ENCODE data around the gene COL6A6. TPM values are rescaled to one million over a fixed set of nuclear protein-coding genes. Genes with fewer than 3 reads are reported as not detected.

The COL6A6 gene
- total RNA-seq, 4 donors from 2014 or later: under 0.01 TPM; not detected in 2

- 56 to 67% methylated on average over 3 to 6 of the region's 6 CpGs for WGBS, 2 donors (ENCODE audit: low coverage in 1 of 2)
- Histone ChIP-seq H3K4me1 (no peaks in the 10 kb centered on the region), H3K36me3 (no peaks in the 10 kb centered on the region), H3K27me3 (no peaks in the 10 kb centered on the region), H3K9me3 (no peaks in the 10 kb centered on the region), H3K27ac (no peak overlapping the region), H3K4me3 (no peak overlapping the region)
- DNase-seq: no peak
- in situ Hi-C loops (cut with MboI; ENCODE audit: low pct_ligation_motif_present in 1 of 4, low pct_unique_long_range_greater_than_20kb in 1 of 4, low sequenced_read_pairs in 3 of 4) (no loop called here), intact Hi-C loops (cut with DNase I; ENCODE audit: low total_unique reads) (no loop called here)
- TF ChIP-seq, protein P1, sequence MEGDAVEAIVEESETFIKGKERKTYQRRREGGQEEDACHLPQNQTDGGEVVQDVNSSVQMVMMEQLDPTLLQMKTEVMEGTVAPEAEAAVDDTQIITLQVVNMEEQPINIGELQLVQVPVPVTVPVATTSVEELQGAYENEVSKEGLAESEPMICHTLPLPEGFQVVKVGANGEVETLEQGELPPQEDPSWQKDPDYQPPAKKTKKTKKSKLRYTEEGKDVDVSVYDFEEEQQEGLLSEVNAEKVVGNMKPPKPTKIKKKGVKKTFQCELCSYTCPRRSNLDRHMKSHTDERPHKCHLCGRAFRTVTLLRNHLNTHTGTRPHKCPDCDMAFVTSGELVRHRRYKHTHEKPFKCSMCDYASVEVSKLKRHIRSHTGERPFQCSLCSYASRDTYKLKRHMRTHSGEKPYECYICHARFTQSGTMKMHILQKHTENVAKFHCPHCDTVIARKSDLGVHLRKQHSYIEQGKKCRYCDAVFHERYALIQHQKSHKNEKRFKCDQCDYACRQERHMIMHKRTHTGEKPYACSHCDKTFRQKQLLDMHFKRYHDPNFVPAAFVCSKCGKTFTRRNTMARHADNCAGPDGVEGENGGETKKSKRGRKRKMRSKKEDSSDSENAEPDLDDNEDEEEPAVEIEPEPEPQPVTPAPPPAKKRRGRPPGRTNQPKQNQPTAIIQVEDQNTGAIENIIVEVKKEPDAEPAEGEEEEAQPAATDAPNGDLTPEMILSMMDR (IDR thresholded peaks at IDR 0.05): no peak
- no peak for TF ChIP-seq POLR2AphosphoS5 (IDR thresholded peaks at IDR 0.05)
- TF ChIP-seq POLR2A (IDR thresholded peaks at IDR 0.05): no peak
- no peak for TF ChIP-seq EP300 (IDR thresholded peaks at IDR 0.05; ENCODE audit: low read depth)
Observed at GRCh38 chr3:130509008-130509407, 8.0 kb upstream of the COL6A6 start.

DNA sequence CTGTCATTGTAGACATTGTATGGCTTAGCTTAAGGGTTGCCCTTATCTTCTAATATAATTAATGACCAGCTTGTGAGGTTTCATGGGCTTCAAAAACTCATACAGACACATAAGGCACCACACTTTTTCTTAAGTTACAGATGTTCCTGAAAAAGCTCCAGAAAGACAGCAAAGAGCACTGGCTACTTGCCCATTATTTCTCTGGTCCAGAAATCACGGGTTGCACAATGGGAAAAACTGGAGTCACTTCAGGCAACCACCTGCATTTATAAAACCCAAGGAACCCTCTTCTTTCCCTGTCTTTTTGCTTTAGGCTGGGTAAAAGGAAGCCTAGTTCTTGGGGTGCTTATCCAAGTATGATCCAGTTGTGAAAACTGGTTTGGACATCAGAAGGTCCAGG, 2.3 kb upstream of the COL6A6 start:
- Histone ChIP-seq H3K27me3 (peaks cover 49% of the 10 kb centered on the region), H3K36me3 (no peaks in the 10 kb centered on the region), H3K9me3 (no peaks in the 10 kb centered on the region), H3K4me3 (no peak overlapping the region), H3K27ac (no peak overlapping the region), H3K4me1 (no peaks in the 10 kb centered on the region)
- TF ChIP-seq POLR2AphosphoS5 (IDR thresholded peaks at IDR 0.05) (no peak), POLR2A (IDR thresholded peaks at IDR 0.05) (no peak), EP300 (IDR thresholded peaks at IDR 0.05; ENCODE audit: low read depth) (no peak)
- TF ChIP-seq, protein P1 (IDR thresholded peaks at IDR 0.05): no peak
- in situ Hi-C loops (cut with MboI; ENCODE audit: low pct_ligation_motif_present in 1 of 4, low pct_unique_long_range_greater_than_20kb in 1 of 4, low sequenced_read_pairs in 3 of 4) (no loop called here), intact Hi-C loops (cut with DNase I; ENCODE audit: low total_unique reads) (no loop called here)
- 38 to 43% methylated on average over 1 of the region's 1 CpG for WGBS, 2 donors (ENCODE audit: low coverage in 1 of 2)
- DNase-seq: no peak

GRCh38 chr3:130515755-130516154, 1.2 kb upstream of the COL6A6 start:
- H3K27me3 ChIP-seq: peaks cover 49% of the 10 kb centered on the region
- H3K36me3 ChIP-seq: no peaks in the 10 kb centered on the region
- no peaks in the 10 kb centered on the region for H3K9me3 ChIP-seq
- no peak overlapping the region for H3K27ac ChIP-seq
- intact Hi-C loops (cut with DNase I; ENCODE audit: low total_unique reads) (no loop called here), in situ Hi-C loops (cut with MboI; ENCODE audit: low pct_ligation_motif_present in 1 of 4, low pct_unique_long_range_greater_than_20kb in 1 of 4, low sequenced_read_pairs in 3 of 4) (no loop called here)
- no peak for DNase-seq
- H3K4me3 ChIP-seq: no peak overlapping the region
- TF ChIP-seq POLR2A (IDR thresholded peaks at IDR 0.05) (no peak), EP300 (IDR thresholded peaks at IDR 0.05; ENCODE audit: low read depth) (no peak), POLR2AphosphoS5 (IDR thresholded peaks at IDR 0.05) (no peak)
- TF ChIP-seq, protein P1 (IDR thresholded peaks at IDR 0.05): no peak
- H3K4me1 ChIP-seq: no peaks in the 10 kb centered on the region
- WGBS, 2 donors (ENCODE audit: low coverage in 1 of 2): 73 to 79% methylated on average over 2 of the region's 2 CpGs

DNA sequence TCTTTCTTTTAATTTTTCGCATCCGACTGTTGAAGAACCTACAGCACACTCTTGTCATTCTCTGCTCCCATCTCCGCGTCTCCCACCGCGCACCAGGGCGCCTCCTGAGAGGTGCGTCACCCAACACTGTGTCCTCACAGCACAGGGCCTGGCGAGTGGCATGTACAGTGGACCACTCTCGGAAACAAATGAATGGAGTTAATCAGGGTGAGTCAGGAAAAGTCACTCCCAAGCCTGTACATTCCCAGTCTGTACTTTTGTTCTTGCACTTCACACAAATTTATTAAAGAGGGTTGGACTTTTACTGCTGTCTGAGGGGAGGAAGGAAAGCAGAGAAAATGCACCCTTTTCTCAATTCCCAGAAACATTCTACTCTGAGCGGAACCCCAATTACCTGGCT, 625 bp downstream of the COL6A6 start:
- WGBS, 2 donors (ENCODE audit: low coverage in 1 of 2): 37 to 39% methylated on average over 3 to 11 of the region's 11 CpGs

More for the DNA sequence above, 625 bp downstream of the COL6A6 start:
- no peaks in the 10 kb centered on the region for H3K36me3 ChIP-seq
- peaks cover 49% of the 10 kb centered on the region for H3K27me3 ChIP-seq
- no peak overlapping the region for H3K4me3 ChIP-seq
- intact Hi-C loops (cut with DNase I; ENCODE audit: low total_unique reads): no loop called here
- DNase-seq: no peak
- H3K9me3 ChIP-seq: no peaks in the 10 kb centered on the region
- H3K27ac ChIP-seq: no peak overlapping the region
- in situ Hi-C loops (cut with MboI; ENCODE audit: low pct_ligation_motif_present in 1 of 4, low pct_unique_long_range_greater_than_20kb in 1 of 4, low sequenced_read_pairs in 3 of 4): no loop called here
- no peaks in the 10 kb centered on the region for H3K4me1 ChIP-seq
- TF ChIP-seq, protein P1 (IDR thresholded peaks at IDR 0.05): no peak
- no peak for TF ChIP-seq EP300 (IDR thresholded peaks at IDR 0.05; ENCODE audit: low read depth)
- no peak for TF ChIP-seq POLR2A (IDR thresholded peaks at IDR 0.05)
- TF ChIP-seq POLR2AphosphoS5 (IDR thresholded peaks at IDR 0.05): no peak
